HepG2 (cell line): ENCODE data around the gene ANXA6. TPM values are rescaled to one million over a fixed set of nuclear protein-coding genes. Genes with fewer than 3 reads are reported as not detected.
A peak's percentile ranks its signal among the peaks of the same experiment; 100 is the strongest.

Source experiments
- ARHGAP35 ChIP-seq: sonication (generic); formaldehyde crosslinking; IDR thresholded peaks from 2 replicates; pipeline ENCODE4 v1.9.0; 2022; ENCODE audit warnings: mild to moderate bottlenecking, inconsistent platforms, moderate library complexity, missing genetic modification reagents, borderline replicate concordance
- ATAD3A ChIP-seq: sonication (generic); formaldehyde crosslinking; IDR thresholded peaks from 2 replicates; pipeline ENCODE4 v1.4.0; 2020; ENCODE audit warnings: missing genetic modification reagents
- BCL3 ChIP-seq: sonication (generic); formaldehyde crosslinking; IDR thresholded peaks from 2 replicates; pipeline ENCODE4 v1.5.1; 2020; ENCODE audit warnings: mild to moderate bottlenecking, missing genetic modification reagents, moderate library complexity
- CEBPZ ChIP-seq: IDR thresholded peaks from 2 replicates; pipeline ENCODE4 v1.6.1; 2012; ENCODE audit warnings: low read length, improper control_type of control experiment
- GATAD1 ChIP-seq: IDR thresholded peaks from 2 replicates; pipeline ENCODE4 v1.6.1; 2016; ENCODE audit warnings: missing genetic modification reagents, missing compliant biosample characterization
- HDAC2 ChIP-seq: sonication (generic); formaldehyde crosslinking; IDR thresholded peaks from 2 replicates; pipeline ENCODE4 v1.4.0; 2020; ENCODE audit warnings: missing genetic modification reagents
- HOXA3 ChIP-seq: sonication (generic); formaldehyde crosslinking; IDR thresholded peaks from 2 replicates; pipeline ENCODE4 v1.5.0; 2020; ENCODE audit warnings: missing genetic modification reagents
- KDM2A ChIP-seq: sonication (generic); formaldehyde crosslinking; IDR thresholded peaks from 2 replicates; pipeline ENCODE4 v1.4.0; 2020; ENCODE audit warnings: low read depth, missing genetic modification reagents, borderline replicate concordance
- MAF1 ChIP-seq: sonication (generic); formaldehyde crosslinking; IDR thresholded peaks from 2 replicates; pipeline ENCODE4 v1.5.0; 2020; ENCODE audit warnings: missing genetic modification reagents, borderline replicate concordance
- MAX ChIP-seq: IDR thresholded peaks from 2 replicates; pipeline ENCODE4 v1.6.1; 2012; ENCODE audit warnings: inconsistent platforms
- MXD3 ChIP-seq: IDR thresholded peaks from 2 replicates; pipeline ENCODE4 v1.6.1; 2016; ENCODE audit warnings: mild to moderate bottlenecking, missing biosample characterization, missing genetic modification reagents
- PAF1 ChIP-seq: IDR thresholded peaks from 2 replicates; pipeline ENCODE4 v1.6.1; 2016; ENCODE audit warnings: missing genetic modification reagents, missing compliant biosample characterization
- POLR2G ChIP-seq: fragments of 200-400 bp; formaldehyde crosslinking; IDR thresholded peaks from 2 replicates; pipeline ENCODE4 v1.6.1; 2018; ENCODE audit warnings: mild to moderate bottlenecking, low read depth, low read length, moderate library complexity
- SOX13 ChIP-seq, 3 experiments: fragments of 450-650 bp in 1 of 3; sonication (generic) in 1 of 3; formaldehyde crosslinking in 1 of 3; IDR thresholded peaks in 2 of 3; conservative IDR thresholded peaks in 1 of 3; 2 replicates each; pipeline versions ENCODE4 v1.5.0 to v1.6.1; 2016 to 2020; ENCODE audit warnings: antibody characterized with exemption in 1 of 3, mild to moderate bottlenecking in 1 of 3, missing compliant biosample characterization in 1 of 3, missing genetic modification reagents in 1 of 3, moderate library complexity in 1 of 3
- ZGPAT ChIP-seq: IDR thresholded peaks from 2 replicates; pipeline ENCODE4 v1.6.1; 2016; ENCODE audit warnings: mild to moderate bottlenecking
- ZNF264 ChIP-seq: sonication (generic); formaldehyde crosslinking; IDR thresholded peaks from 2 replicates; pipeline ENCODE4 v1.4.0; 2020; ENCODE audit warnings: missing genetic modification reagents
- ZNF687 ChIP-seq: sonication (generic); formaldehyde crosslinking; IDR thresholded peaks from 2 replicates; pipeline ENCODE4 v1.5.1; 2020; ENCODE audit warnings: mild to moderate bottlenecking, missing genetic modification reagents, moderate library complexity
- polyA plus RNA-seq, 8 experiments: library from polyadenylated mRNA; depleted of rRNA in 3 of 8; stranded (reverse) in 7 of 8; unstranded in 1 of 8; fragments of >200 nt; fragmentation: Illumina TruSeq in 4 of 8; extraction: Trizol in 4 of 8; gene quantifications; 2 replicates each; pipeline versions ENCODE4 v1.2.1 to v1.2.3, GENCODE V29; 2011 to 2016; ENCODE audit warnings: low read depth in 4 of 8, missing spikeins in 1 of 8, mixed read lengths in 1 of 8; ENCODE audit not compliant: insufficient read depth in 1 of 8
- total RNA-seq, 5 experiments: library from RNA; depleted of rRNA; stranded (reverse); fragments of >200 nt; fragmentation: Illumina TruSeq; extraction: Trizol; gene quantifications; 2 replicates each; pipeline ENCODE4 v1.2.3, GENCODE V29; 2016; ENCODE audit warnings: low read depth in 1 of 5

Gene ANXA6
- total and polyA plus RNA-seq, 2 of the 13 experiments (the other 11 are each of a cell fraction or from before 2014, with no cell fraction given), result 103 to 125 TPM

GRCh38 chr5:151155775-151156506 lies 1.6 kb downstream of the ANXA6 start (continued):
- TF ChIP-seq HOXA3 (peak; percentile 46; the same call in 1 of the 2 replicates), MAX (peak; percentile 72), POLR2G (peak; percentile 52; the same call in 1 of the 2 replicates), MXD3 (0 out of 2 replicates have a peak, but pooled peaks have one; percentile 28), SOX13 (IDR thresholded peaks at IDR 0.05) (no peak), SOX13 (CRISPR knock-in tag; conservative IDR thresholded peaks at IDR 0.05 in 1 of 2, IDR thresholded peaks at IDR 0.05 in 1 of 2) (peak in 1 of 2 experiments; percentile 47; a peak in 1 of 4 replicates), ARHGAP35 (CRISPR knock-in tag) (no peak), BCL3 (CRISPR knock-in tag) (no peak), CEBPZ (no peak), ATAD3A (CRISPR knock-in tag) (no peak), HDAC2 (CRISPR knock-in tag) (peak; percentile 66), ZGPAT (CRISPR knock-in tag) (peak; percentile 55; the same call in 1 of the 2 replicates), KDM2A (CRISPR knock-in tag) (peak; percentile 51; the same call in 1 of the 2 replicates), MAF1 (CRISPR knock-in tag) (no peak), PAF1 (CRISPR knock-in tag) (no peak), ZNF264 (0 out of 2 replicates have a peak, but pooled peaks have one; percentile 9), ZNF687 (CRISPR knock-in tag) (peak; percentile 85), GATAD1 (CRISPR knock-in tag) (peak; percentile 29; the same call in 1 of the 2 replicates)
